ENCODE measurements around the gene LRP3. TPM values are rescaled to one million over a fixed set of nuclear protein-coding genes. Genes with fewer than 3 reads are reported as not detected.
"Not testable (repeated sequence)": the region's sequence is repeated elsewhere in the genome, so short reads cannot be mapped to it uniquely, and the experiment has no call there.

LRP3 gene
- total RNA-seq, 1 experiment from 2014 or later: 9.9 TPM

- DNase-seq (ENCODE audit: extremely low read depth, low read depth): no peak
Measured at GRCh38 chr19:33214596-33214995, 20.5 kb downstream of the LRP3 start.

- DNase-seq (ENCODE audit: extremely low read depth, low read depth): no peak
Measured at GRCh38 chr19:33215438-33216197, 21.5 kb downstream of the LRP3 start.

GRCh38 chr19:33216198-33216830 is 22.2 kb downstream of the LRP3 start:
- no peak for DNase-seq (ENCODE audit: extremely low read depth, low read depth)

- DNase-seq (ENCODE audit: extremely low read depth, low read depth): no peak
Measured at GRCh38 chr19:33217881-33218280, 23.8 kb downstream of the LRP3 start.

- DNase-seq (ENCODE audit: extremely low read depth, low read depth): no peak
Measured at GRCh38 chr19:33219261-33219815, 25.2 kb downstream of the LRP3 start.

GRCh38 chr19:33220115-33220514 is 26.0 kb downstream of the LRP3 start:
- DNase-seq (ENCODE audit: extremely low read depth, low read depth): no peak

- DNase-seq (ENCODE audit: extremely low read depth, low read depth): no peak
Measured at GRCh38 chr19:33220735-33221134, 26.6 kb downstream of the LRP3 start.

- no peak for DNase-seq (ENCODE audit: extremely low read depth, low read depth)
Measured at GRCh38 chr19:33221638-33222037, 27.5 kb downstream of the LRP3 start.

GRCh38 chr19:33222255-33222654 is 28.1 kb downstream of the LRP3 start:
- DNase-seq (ENCODE audit: extremely low read depth, low read depth): not testable (repeated sequence)

- no peak for DNase-seq (ENCODE audit: extremely low read depth, low read depth)
Measured at GRCh38 chr19:33224694-33225457, 30.7 kb downstream of the LRP3 start.

GRCh38 chr19:33225458-33225926 is 31.4 kb downstream of the LRP3 start, which contains the start of gene SLC7A10:
Gene SLC7A10 (minus strand): TSS chr19:33225850. CDS start chr19:33225703, 147 bp downstream.
- no peak for DNase-seq (ENCODE audit: extremely low read depth, low read depth)

- no peak for DNase-seq (ENCODE audit: extremely low read depth, low read depth)
Measured at GRCh38 chr19:33226550-33227241, 32.6 kb downstream of the LRP3 start.

GRCh38 chr19:33227242-33227650 is 33.1 kb downstream of the LRP3 start:
- no peak for DNase-seq (ENCODE audit: extremely low read depth, low read depth)

- no peak for DNase-seq (ENCODE audit: extremely low read depth, low read depth)
Measured at GRCh38 chr19:33227870-33228599, 33.9 kb downstream of the LRP3 start.

- DNase-seq (ENCODE audit: extremely low read depth, low read depth): no peak
Measured at GRCh38 chr19:33229962-33230361, 35.8 kb downstream of the LRP3 start.

- no peak for DNase-seq (ENCODE audit: extremely low read depth, low read depth)
Measured at GRCh38 chr19:33231511-33231910, 37.4 kb downstream of the LRP3 start.

- no peak for DNase-seq (ENCODE audit: extremely low read depth, low read depth)
Measured at GRCh38 chr19:33232656-33233055, 38.5 kb downstream of the LRP3 start.

- no peak for DNase-seq (ENCODE audit: extremely low read depth, low read depth)
Measured at GRCh38 chr19:33233056-33233873, 39.1 kb downstream of the LRP3 start.

GRCh38 chr19:33234092-33234491 is 40.0 kb downstream of the LRP3 start:
- DNase-seq (ENCODE audit: extremely low read depth, low read depth): no peak
